Measurements from ENCODE around the gene GRIK4. TPM values are rescaled to one million over a fixed set of nuclear protein-coding genes. Genes with fewer than 3 reads are reported as not detected.

GRIK4 gene
- total and polyA plus RNA-seq, 9 of the 15 experiments (the other 6 are each of a cell fraction or from before 2014, with no cell fraction given), result not detected

DNA sequence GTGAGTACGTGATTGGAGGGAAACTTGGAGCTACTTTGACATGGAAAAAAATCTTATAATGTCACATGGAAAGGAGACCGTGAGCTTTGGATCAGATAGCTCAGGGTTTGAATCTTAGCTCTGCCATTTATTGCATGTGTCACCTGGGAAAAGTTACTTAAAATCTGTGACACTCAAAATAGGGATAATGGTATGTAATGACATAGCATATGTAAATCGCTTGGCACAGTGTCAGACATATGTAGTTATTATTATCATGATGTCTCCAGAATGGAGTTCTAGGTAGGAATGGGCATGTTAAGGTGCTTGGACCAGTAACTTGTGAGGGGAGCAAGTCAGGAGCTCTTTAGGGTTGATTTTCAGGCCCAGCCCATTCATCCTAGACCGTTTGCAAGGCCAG is 75.8 kb downstream of the GRIK4 start:
- FAIRE-seq, result no peak
- in situ Hi-C loops (cut with MboI), result no loop called here
- no peak for DNase-seq (ENCODE audit: extremely low read depth in 1 of 4, low spot score in 3 of 4)
- Histone ChIP-seq H3K9ac (ENCODE audit: insufficient read depth in 1 of 2, low read depth in 2 of 2, low read length in 2 of 2) (no peak overlapping the region), H3K4me2 (ENCODE audit: insufficient read depth, low read length) (no peak overlapping the region), H3K36me3 (ENCODE audit: control insufficient read depth, insufficient read depth, low read length) (no peaks in the 10 kb centered on the region), H3K27me3 (ENCODE audit: control insufficient read depth in 2 of 2, insufficient read depth in 2 of 2, low read length in 2 of 2) (peaks cover 21 to 53% of the 10 kb centered on the region in 2 experiments; a peak in 4 of 5 replicates), H3K27ac (ENCODE audit: extremely low read depth, low read depth, low read length) (no peak overlapping the region), H2AFZ (ENCODE audit: low read depth, low read length) (no peak overlapping the region), H3K4me3 (no peak overlapping the region), H3K79me2 (ENCODE audit: control insufficient read depth, insufficient read depth, low read length) (no peaks in the 10 kb centered on the region), H3K9me3 (replicated peaks; ENCODE audit: control insufficient read depth, insufficient read depth, low read depth, low read length) (no peaks in the 10 kb centered on the region), H3K4me1 (replicated peaks in 1 of 2; ENCODE audit: control insufficient read depth in 2 of 2, insufficient read depth in 2 of 2, low read length in 2 of 2) (no peaks in the 10 kb centered on the region), H4K20me1 (replicated peaks; ENCODE audit: control insufficient read depth, insufficient read depth, low read length) (no peaks in the 10 kb centered on the region), H3K9me1 (ENCODE audit: control insufficient read depth, insufficient read depth, low read length) (no peaks in the 10 kb centered on the region)
- WGBS (ENCODE audit: insufficient coverage, low coverage, missing lambda C conversion rate), result 1% methylated on average over 4 of the region's 4 CpGs
- no peak for ATAC-seq
- POLR2A ChIA-PET, result interaction anchor here (0.7 to 1.1 kb wide), 3 partner anchors 11 to 27 kb away, joined by 3 to 4 read pairs (median 4); no protein-coding TSS in a partner anchor
- intact Hi-C loops (cut with micrococcal nuclease), result no loop called here
- CTCF ChIA-PET (ENCODE audit: low intra/inter-chr PET ratio), result interaction anchor here (0.5 kb wide), 1 partner anchor 237 kb away, joined by 3 read pairs; no protein-coding TSS in a partner anchor
- BruUV-seq (replicated peaks), result no TSS peak
- TF ChIP-seq, protein P1, sequence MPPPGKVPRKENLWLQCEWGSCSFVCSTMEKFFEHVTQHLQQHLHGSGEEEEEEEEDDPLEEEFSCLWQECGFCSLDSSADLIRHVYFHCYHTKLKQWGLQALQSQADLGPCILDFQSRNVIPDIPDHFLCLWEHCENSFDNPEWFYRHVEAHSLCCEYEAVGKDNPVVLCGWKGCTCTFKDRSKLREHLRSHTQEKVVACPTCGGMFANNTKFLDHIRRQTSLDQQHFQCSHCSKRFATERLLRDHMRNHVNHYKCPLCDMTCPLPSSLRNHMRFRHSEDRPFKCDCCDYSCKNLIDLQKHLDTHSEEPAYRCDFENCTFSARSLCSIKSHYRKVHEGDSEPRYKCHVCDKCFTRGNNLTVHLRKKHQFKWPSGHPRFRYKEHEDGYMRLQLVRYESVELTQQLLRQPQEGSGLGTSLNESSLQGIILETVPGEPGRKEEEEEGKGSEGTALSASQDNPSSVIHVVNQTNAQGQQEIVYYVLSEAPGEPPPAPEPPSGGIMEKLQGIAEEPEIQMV (tag; conservative IDR thresholded peaks at IDR 0.05; ENCODE audit: low read depth), result no peak
- TF ChIP-seq, protein P2, sequence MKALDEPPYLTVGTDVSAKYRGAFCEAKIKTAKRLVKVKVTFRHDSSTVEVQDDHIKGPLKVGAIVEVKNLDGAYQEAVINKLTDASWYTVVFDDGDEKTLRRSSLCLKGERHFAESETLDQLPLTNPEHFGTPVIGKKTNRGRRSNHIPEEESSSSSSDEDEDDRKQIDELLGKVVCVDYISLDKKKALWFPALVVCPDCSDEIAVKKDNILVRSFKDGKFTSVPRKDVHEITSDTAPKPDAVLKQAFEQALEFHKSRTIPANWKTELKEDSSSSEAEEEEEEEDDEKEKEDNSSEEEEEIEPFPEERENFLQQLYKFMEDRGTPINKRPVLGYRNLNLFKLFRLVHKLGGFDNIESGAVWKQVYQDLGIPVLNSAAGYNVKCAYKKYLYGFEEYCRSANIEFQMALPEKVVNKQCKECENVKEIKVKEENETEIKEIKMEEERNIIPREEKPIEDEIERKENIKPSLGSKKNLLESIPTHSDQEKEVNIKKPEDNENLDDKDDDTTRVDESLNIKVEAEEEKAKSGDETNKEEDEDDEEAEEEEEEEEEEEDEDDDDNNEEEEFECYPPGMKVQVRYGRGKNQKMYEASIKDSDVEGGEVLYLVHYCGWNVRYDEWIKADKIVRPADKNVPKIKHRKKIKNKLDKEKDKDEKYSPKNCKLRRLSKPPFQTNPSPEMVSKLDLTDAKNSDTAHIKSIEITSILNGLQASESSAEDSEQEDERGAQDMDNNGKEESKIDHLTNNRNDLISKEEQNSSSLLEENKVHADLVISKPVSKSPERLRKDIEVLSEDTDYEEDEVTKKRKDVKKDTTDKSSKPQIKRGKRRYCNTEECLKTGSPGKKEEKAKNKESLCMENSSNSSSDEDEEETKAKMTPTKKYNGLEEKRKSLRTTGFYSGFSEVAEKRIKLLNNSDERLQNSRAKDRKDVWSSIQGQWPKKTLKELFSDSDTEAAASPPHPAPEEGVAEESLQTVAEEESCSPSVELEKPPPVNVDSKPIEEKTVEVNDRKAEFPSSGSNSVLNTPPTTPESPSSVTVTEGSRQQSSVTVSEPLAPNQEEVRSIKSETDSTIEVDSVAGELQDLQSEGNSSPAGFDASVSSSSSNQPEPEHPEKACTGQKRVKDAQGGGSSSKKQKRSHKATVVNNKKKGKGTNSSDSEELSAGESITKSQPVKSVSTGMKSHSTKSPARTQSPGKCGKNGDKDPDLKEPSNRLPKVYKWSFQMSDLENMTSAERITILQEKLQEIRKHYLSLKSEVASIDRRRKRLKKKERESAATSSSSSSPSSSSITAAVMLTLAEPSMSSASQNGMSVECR (CRISPR knock-in tag; IDR thresholded peaks at IDR 0.05), result no peak
- no peak for TF ChIP-seq KLF13 (tag; IDR thresholded peaks at IDR 0.05; ENCODE audit: borderline replicate concordance, low read depth)
- TF ChIP-seq ZBTB7A (IDR thresholded peaks at IDR 0.05; ENCODE audit: borderline replicate concordance, control insufficient read depth, low read depth, low read length), result no peak
- TF ChIP-seq, protein P3, sequence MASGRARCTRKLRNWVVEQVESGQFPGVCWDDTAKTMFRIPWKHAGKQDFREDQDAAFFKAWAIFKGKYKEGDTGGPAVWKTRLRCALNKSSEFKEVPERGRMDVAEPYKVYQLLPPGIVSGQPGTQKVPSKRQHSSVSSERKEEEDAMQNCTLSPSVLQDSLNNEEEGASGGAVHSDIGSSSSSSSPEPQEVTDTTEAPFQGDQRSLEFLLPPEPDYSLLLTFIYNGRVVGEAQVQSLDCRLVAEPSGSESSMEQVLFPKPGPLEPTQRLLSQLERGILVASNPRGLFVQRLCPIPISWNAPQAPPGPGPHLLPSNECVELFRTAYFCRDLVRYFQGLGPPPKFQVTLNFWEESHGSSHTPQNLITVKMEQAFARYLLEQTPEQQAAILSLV (tag; IDR thresholded peaks at IDR 0.05), result no peak
- no peak for TF ChIP-seq SRSF1 (IDR thresholded peaks at IDR 0.05; ENCODE audit: low read depth, low read length)
- TF ChIP-seq, protein P4, sequence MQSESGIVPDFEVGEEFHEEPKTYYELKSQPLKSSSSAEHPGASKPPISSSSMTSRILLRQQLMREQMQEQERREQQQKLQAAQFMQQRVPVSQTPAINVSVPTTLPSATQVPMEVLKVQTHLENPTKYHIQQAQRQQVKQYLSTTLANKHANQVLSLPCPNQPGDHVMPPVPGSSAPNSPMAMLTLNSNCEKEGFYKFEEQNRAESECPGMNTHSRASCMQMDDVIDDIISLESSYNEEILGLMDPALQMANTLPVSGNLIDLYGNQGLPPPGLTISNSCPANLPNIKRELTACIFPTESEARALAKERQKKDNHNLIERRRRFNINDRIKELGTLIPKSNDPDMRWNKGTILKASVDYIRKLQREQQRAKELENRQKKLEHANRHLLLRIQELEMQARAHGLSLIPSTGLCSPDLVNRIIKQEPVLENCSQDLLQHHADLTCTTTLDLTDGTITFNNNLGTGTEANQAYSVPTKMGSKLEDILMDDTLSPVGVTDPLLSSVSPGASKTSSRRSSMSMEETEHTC (IDR thresholded peaks at IDR 0.05), result no peak
- TF ChIP-seq HMG20A (CRISPR knock-in tag; conservative IDR thresholded peaks at IDR 0.05), result no peak

All from K562 (cell line).